Thyroid gland (tissue), 4 donors: ENCODE results near the gene ZNF683.

Experiments
- POLR2A ChIP-seq, 2 donors: fragments of 450-650 bp; IDR thresholded peaks; one replicate each; pipeline ENCODE4 v1.6.1; 2017; ENCODE audit warnings: antibody characterized with exemption in 2 of 2, mild to moderate bottlenecking in 2 of 2, moderate library complexity in 1 of 2
- TF ChIP-seq, protein P1 (sequence below), 6 experiments: fragments of 200-600 bp in 3 of 6; fragments of 450-650 bp in 3 of 6; sonication (generic) in 3 of 6; IDR thresholded peaks; one replicate each; pipeline ENCODE4 v1.5.1; 2016 to 2019; ENCODE audit warnings: antibody characterized with exemption in 6 of 6, mild to moderate bottlenecking in 2 of 6, inconsistent platforms in 1 of 6, moderate library complexity in 1 of 6

- no peak for TF ChIP-seq POLR2A (IDR thresholded peaks at IDR 0.05)
- TF ChIP-seq, protein P1, sequence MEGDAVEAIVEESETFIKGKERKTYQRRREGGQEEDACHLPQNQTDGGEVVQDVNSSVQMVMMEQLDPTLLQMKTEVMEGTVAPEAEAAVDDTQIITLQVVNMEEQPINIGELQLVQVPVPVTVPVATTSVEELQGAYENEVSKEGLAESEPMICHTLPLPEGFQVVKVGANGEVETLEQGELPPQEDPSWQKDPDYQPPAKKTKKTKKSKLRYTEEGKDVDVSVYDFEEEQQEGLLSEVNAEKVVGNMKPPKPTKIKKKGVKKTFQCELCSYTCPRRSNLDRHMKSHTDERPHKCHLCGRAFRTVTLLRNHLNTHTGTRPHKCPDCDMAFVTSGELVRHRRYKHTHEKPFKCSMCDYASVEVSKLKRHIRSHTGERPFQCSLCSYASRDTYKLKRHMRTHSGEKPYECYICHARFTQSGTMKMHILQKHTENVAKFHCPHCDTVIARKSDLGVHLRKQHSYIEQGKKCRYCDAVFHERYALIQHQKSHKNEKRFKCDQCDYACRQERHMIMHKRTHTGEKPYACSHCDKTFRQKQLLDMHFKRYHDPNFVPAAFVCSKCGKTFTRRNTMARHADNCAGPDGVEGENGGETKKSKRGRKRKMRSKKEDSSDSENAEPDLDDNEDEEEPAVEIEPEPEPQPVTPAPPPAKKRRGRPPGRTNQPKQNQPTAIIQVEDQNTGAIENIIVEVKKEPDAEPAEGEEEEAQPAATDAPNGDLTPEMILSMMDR (IDR thresholded peaks at IDR 0.05) = no peak
Measured at GRCh38 chr1:26317146-26317545, 55.4 kb downstream of the ZNF683 start.
